Stimulated activated CD4-positive, alpha-beta T cell treated with anti-CD3 and anti-CD28 coated beads, TNF-alpha, amount 100 ng/mL, for 24 hours (primary cell): ENCODE results near the gene HJV.
A peak's percentile ranks its signal among the peaks of the same experiment; 100 is the strongest.

Experiments
- DNase-seq, 3 experiments: peaks; one replicate each; pipeline ENCODE4 v3.0.0-alpha.2; 2020; ENCODE audit warnings: low read depth in 3 of 3

HJV gene

DNA sequence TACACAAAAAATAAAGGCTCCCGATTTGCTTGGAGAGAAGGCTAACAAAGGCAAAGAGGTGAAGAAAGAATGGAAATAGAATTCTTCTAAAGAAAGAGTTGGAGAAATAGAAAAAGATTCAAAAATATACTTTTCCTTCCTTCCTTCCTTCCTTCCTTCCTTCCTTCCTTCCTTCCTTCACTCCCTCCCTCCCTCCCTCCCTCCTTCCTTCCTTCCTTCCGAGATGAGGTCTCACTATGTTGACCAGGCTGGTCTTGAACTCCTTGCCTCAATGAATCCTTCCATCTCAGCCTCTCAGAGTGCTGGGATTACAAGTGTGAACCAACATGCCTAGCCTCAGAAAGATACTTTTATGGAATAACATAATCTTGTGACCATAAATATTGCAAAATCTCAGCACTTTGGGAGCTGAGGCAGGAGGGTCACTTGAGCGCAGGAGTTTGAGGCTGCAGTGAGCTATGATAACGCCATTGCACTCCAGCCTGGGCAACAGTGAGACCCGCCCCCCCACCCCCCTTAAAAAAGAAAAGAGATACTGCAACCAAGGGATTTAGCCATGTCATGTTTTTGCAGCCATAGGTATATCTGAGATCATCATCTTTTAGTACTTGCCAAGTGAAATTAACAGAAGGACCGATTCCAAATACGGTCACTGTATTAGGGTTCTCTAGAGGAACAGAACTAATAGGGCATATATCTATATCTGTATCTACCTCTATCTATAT is 1.0 kb upstream of the HJV start:
- DNase-seq: no peak

DNA sequence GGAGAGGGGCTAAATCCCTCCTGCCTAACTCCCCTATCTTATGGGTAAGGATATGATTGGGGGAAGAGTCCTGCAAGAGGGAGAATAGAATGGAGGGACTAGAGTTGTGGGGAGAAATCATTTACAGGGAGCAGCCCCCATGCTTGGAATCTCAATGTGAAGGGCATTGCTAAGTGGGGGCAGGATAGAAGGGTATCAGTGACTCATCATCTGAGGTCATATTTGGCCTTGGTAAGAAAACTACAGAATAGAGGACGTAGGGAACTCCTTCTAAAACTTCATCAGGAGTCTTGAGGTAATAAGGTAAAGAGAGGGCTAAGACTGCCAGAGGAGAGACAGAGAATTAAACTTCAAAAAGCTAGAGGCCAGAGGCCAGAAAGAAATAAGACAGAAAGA is 487 bp downstream of the HJV start:
- DNase-seq: no peak

DNA sequence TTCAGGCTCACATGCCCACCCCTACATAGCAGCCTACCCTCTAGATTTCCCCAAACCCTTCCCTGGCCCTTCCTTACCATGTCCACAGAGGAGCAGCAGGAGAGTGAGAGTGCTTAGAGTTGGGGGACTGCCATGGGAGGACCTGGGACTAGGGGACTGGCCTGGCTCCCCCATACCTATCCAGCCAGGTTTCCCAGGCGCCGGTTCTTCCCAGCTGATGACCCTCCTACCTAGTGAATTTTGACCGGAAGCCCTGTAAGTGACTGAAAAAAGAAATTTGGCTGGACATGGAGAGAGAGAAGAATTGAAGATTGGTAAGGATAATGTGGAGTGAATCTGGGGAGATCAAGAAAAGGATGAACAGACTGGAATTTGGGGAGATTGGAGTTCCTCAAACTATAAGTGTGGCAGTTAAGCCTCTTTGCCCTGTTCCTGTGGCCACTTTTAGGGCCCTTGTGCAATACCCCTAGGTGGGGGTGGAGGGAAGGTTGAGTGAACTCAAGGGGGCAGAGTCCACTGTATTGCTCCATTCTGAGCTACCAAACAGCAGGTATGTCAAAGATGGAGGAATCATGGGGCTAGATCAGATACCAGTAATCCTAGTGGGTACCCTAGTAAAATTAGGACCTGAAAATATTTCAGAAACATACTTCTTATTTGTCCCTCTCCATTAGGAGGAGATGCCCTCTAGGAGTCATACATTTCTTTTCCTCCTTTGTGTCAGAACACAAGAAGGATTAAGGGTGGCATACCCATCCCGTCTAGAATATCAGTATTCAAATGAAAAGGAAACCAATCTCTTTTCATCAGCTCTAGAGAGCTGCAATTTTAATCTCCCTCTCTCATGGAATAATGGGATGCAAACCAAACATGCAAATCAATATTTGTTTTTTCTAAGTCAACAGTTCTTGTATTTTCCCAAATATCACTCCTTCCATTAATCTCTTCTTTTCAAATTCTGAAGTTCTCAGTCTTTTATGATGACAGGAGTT is 1.2 kb downstream of the HJV start:
- DNase-seq: no peak

DNA sequence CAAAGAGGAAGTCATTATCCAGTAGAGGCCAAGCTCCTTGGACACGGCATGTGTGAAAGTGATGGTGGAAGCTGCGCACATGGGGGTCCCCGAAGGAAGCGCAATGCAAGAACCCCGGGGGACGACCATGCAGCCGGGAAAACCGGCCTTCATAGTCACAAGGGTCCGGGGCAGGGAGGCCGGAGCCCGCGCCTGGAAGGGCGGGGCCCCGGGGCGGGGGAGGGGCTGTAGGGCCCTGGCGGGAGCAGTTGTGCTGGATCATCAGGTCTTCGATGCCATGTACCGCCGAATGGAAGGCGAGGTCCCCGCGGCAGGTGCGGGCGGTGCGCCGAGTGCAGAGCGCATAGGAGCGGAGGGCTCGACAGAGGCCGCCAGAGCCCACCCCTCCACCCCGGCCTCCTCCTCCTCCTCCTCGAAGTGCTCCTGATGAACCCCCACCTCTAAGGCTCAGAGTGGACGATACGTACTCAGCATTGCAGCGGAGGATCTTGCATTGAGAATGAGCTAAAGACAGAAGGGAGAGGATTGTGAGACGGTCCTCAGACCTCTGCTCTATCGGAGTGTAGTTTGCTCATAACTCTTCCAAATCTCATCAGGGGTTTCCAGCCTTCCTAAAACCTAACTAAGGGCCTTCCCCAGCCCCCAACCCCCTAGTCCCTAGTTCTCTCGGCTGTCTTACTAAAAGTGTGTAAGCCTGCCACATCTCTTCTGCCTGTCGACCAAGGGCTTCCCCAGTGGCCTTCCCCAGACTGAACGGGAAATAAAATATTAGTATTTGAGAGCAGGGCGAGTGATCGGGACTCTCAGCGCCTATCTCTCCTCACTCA is 2.1 kb downstream of the HJV start:
- no peak for DNase-seq

DNA sequence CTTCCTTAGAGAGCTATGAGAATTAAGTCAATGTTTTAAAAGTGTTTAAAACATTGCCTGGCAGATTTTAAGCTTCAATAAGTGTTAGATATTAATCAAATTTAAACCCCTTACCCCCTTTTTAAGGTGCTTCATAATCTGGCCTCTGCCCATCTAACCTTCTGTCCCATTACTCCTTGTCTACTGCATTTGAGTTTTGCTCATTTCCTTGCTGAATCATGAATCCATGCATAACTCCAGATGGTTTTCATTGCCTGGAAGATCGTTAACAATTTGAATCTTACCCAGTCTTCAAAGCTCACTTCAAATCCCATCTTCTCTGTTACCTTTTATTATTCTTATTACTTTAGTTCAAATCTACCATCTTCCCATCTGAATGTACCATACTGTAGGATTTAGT is 4.6 kb downstream of the HJV start:
- DNase-seq: no peak

DNA sequence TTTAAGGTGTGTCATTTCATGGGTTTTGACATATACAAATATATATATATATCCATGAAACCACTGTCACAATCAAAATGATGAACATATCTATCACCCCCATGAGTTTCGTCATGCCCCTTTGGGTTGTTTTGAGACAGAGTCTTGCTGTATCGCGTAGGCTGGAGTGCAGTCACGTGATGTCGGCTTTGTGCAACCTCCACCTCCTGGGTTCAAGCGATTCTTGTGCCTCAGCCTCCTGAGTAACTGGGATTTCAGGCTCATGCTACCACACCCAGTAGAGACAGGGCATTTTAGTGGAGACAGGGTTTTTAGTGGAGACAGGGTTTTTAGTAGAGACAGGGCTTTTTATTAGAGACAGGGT is 8.0 kb downstream of the HJV start:
- no peak for DNase-seq

DNA sequence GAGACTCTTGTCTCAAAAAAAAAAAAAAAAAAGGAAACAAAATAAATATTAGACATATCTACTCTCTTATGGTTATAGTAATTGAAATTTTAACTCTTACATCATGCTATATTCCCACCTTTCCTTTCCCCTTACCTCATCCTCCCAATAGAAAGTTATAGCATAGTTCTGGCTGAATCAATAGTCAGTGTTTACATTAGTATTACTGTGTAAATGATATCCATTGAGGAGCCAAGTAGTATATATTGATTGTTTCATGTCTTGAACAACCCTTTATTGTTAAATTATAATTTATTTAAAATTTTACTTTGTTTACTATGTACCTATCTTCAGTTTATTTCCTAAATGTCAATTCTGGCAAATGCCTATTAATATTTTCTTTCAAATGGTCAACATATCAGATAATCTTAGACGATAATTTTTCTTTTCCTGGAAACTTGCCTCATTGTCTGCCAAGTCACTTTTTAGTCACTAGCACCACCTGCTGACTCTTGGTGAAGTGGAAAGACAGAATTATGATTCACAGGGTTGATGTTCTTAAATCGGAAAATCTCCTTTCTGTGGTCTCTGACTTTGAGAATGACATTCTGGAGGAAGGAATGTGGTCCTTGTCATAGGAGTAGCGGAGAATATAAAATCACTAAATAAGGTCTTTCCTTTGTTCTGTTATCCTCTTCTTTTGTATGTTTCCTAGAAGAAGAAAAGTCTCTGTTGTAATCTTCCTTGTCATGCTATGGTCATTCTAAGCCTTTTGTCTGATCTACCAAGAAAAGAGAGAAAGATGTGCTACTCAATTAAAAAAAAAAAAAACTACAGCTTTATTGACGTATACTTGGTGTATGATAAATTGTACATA is 8.6 kb downstream of the HJV start:
- peak in 1 of 3 experiments; percentile 62 for DNase-seq

DNA sequence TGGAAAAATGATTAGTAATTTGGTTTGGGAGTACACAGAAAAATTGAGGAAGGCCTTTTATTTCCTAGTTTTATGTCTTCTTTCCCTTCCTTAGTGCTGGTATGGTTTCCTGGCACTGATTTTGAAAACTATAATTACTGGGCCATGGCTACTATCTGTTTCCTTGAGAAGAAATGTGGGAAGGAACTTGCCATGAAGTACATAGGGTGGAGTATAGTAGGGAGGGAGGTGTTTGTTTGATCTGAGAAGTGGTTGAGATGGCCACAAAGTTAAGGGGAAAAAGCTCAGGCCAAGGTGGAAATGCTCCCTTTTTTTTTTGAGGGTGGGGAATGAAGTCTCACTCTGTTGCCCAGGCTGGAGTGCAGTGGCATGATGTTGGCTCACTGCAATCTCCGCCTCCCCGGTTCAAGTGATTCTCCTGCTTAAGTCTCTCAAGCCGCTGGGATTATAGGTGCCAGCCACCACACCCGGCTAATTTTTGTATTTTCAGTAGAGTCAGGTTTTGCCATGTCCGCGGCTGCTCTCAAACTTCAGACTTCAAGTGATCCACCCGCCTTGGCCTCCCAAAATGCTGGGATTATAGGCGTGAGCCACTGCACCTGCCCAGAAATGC is 11.3 kb downstream of the HJV start:
- DNase-seq: no peak

DNA sequence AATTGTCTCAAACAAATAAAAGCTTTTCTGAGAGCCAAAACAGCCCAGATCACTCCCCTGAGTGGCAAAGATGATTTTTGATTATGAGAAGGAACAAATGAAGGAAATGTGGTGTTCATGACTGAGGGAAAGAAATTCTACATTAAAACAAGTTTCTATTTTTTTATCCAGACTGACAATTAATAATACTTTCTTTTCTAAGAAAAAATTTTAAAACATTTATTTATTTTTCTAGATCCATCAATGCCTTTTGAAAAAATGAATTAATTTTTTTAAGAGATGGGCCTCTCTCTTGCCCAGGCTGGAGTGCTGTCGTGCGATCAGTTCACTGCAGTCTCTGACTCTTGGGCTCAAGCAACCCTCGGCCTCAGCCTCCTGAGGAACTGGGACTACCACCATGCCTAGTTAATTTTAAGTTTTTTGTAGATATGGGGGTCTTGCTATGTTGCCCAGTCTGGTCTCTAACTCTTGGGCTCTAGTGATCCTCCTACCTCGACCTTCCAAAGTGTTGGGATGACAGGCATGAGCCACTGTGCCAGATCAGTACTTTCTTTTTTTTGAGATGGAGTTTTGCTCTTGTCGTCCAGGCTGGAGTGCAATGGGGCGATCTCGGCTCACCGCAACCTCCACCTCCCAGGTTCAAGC is 13.9 kb downstream of the HJV start:
- DNase-seq: no peak

DNA sequence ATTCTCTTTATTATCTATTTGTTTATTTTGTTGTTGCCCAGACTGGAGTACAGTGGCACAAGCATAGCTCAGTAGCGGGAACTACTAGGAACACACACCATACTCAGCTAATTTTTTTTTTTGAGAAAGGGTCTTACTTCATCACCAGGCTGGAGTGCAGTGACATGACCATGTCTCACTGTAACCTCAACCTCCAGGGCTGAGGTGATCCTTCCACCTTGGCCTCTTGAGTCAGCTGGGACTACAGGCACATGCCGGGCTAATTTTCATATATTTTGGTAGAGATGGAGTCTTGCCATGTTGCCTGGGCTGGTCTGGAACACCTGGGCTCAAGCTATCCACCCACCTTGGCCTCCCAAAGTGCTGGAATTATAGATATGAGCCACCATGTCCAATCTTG is 19.8 kb downstream of the HJV start:
- no peak for DNase-seq

DNA sequence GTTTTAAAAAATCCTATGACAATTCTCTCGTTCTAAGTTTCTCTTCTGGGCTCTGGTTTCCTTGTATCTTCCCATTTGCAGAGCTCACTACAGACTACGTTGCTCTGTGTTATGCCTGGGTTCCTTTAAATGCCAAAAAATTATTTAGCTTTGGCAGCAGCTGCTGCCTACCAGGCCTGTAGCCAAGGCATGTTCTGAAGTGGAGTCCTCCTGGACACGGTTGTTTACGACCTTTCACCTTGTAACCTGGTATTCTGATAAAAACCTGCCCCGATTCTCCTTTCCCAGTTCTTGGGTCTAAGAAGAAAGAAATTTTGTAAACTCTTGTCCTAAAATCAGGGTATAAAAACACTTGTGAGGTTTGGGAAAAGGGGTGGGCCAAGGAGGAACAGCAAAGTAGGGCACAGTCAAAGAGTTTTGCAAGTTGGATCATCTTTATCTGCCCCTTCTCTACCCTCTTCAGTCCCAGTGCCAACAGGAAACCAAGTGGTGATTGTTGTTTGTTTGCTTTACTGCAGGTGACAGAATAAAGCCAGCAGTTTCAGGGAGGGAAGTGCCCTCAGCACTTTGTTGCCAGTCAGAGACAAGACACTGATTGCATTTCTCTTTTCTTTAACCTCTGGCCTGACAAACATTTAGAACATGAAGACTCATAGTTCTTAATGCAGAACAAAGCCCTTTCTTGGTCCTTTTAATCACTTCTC is 22.1 kb downstream of the HJV start:
- no peak for DNase-seq

DNA sequence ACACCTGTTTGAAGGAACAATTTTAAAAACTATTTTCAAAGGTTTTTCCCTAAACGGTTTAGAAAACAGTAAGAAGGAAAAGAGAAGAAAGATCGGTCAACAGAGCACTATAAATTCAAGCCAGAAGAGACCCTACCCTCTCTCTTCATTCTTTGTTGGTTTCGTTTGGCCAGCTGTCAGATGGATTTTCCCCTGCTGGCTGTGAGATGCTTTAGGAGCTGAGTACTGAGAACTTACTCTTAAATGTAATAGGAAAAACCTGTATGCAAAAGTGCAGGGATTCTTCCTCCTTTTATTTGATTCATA is 23.9 kb downstream of the HJV start:
- DNase-seq: no peak

DNA sequence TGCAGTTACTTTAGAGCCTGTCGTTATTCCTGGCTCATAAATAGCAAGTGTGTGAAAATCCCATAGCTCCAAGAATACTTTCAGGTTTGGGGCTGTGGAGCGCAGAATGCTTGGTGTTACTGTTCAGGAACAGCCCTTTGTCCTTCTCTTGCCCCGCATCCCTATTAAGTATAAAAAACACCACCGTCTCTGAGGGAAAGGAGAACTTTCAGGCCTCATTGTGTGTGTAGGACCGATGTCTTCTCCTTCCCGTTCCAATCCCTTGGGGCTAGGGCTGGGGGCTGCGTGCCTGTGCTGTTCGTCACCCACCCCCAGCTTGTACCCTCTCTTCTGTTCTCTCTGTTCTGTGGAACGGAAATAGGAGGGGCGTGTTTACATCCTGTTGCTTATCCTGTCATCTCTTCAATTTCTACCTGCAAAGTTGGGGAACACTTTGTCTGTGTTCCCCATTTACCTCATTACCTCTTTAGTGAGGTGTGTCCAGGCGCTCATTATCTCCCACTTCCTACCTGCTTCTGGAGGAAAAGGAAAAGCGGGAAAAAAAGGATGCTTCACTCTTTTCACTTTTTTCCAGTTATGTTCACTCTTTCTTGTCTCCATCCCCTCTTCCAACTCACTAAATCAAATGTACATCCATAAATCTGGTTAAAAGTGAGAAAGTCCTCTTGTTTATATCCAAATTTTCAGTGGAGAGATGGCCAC is 24.4 kb downstream of the HJV start:
- peak; percentile 22 to 41 (median 35) for DNase-seq

DNA sequence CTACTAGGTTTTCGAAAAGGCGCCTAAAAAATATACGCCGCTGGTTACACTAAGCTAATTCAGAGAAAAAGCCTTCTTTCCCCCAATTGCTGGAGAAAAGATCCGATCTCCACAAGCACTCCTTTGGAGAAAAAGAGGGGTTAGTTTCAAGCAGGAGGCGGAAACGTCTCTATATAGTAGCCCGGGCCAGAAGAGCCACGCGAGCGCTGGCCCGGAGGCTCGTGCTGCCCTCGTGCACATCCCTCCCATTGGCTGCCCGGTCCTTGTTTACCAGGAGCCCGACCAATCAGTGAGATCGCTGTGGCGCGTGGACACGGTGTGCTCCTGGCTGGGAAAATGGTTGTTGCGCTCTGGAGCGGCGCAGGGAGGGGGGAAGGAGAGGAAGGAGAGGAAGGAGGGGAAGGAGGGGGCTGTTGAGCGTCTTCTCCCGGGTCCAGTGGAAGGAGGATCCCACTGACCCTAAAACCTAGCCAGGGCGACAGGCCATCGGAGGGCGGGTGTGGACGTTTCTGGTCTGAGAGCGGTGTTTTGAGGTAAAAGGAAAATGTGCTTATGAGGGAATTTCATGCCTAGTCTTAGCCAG is 25.0 kb downstream of the HJV start, which contains the start of gene TXNIP:
TSS of gene TXNIP (minus strand) at position 147 of the 583 bp plus-strand sequence. CDS start 313 bp downstream, outside the sequence.
- DNase-seq: peak; percentile 89 to 92 (median 90)

DNA sequence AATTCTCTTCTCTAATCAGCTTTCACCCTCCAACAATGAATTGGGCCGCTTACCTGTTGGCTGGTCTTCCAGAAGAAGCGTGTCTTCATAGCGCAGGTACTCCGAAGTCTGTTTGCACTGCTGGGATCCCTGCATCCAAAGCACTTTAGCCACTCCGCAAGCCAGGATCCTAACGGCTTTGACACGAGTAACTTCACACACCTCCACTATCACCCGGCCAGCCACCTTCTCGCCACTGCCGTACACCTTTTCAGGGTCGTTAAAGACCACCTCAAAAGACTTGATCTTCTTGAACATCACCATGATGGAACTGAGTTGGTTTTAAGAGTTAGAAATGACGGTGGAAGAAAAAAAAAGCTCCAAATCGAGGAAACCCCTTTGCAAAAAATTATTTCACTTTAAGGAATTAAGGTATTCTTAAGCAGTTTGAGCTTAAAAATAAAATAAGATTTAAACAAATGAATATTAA is 25.5 kb downstream of the HJV start:
- DNase-seq: no peak

DNA sequence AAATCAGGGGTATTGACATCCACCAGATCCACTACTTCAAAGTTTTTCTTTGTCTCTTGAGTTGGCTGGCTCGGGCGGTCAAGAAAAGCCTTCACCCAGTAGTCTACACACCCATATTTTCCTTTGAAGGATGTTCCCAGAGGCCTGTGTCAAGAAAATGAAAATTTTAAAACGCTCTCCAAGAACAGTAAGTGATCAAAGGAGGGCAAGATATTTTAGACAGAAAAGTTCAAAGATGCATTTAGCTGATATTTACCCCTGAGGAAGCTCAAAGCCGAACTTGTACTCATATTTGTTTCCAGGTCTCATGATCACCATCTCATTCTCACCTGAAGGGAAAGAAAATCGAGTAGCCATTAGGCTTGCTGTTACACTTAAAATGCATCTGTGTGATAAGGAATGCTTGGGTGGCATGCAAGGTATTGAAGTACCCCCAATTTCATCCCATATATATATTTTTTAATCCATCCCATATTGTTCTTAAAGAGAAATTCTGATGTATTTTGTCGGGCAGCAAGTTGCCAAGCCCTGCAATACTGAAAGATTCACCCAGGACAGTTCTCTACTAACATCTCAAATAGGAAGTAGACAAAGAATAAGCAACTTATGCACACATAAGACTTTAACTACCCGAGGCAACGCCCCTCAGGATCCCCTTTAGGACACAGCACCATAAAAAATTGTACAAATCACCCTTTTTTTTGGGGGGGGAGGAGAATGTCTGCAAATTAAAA is 26.2 kb downstream of the HJV start:
- DNase-seq: no peak

DNA sequence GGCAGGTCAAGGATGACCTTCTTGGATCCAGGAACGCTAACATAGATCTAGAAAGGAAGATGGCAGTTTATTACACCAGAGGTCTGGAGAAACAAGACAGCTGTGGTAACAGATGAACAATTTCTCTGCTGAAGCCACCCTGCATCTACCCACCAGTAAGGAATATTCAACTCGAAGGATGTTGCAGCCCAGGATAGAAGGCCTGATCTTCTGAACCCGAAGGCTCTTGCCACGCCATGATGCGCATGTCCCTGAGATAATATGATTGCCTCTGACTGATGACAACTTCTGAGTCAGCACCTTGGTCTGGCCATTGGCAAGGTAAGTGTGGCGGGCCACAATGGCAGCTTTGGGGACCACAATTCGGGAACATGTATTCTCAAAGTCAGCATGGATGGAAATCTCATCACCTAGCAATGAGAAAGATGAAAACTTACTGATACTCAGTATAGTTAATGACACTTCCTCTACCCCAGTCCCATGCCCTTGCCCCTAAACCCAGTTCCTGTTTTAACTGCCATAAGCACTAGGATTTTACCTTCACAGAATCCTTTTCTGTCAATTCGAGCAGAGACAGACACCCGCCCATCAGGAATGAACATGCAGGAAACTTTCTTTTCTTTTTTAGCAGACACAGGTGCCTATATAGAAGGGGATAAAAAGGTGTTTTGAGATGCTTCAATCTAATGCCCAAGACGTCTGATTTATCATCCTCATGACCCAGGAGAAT is 27.0 kb downstream of the HJV start:
- DNase-seq: peak in 2 of 3 experiments; percentile 27 to 45
